NCI-H1417 treated with DMSO at 0.1 percent for 48 hours (cell line): ENCODE results near the gene SNPH.

Source experiments
- DNase-seq: peaks from one replicate; lab custom pipeline; 2025; lab: John Stamatoyannopoulos, UW

The SNPH gene

DNA sequence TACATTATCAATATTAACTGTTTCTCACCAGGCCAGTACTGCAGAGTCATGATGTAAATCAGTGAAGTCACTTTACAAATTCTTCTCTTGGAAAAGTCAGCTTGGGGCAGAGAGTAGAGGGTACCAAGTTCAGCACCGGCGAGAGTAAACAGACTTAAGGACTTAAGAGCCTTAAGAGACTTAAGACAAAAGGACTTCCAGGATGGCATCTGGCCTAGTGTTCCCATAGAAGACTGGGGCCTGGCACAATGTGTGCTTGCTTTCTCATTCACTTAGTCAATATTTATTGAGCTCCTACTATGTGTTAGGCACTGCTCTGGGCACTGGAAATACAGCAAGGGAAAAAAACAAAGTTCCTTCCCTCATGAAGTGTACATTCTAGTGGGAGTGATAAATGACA, 1.4 kb upstream of the SNPH start:
- no peak for DNase-seq

DNA sequence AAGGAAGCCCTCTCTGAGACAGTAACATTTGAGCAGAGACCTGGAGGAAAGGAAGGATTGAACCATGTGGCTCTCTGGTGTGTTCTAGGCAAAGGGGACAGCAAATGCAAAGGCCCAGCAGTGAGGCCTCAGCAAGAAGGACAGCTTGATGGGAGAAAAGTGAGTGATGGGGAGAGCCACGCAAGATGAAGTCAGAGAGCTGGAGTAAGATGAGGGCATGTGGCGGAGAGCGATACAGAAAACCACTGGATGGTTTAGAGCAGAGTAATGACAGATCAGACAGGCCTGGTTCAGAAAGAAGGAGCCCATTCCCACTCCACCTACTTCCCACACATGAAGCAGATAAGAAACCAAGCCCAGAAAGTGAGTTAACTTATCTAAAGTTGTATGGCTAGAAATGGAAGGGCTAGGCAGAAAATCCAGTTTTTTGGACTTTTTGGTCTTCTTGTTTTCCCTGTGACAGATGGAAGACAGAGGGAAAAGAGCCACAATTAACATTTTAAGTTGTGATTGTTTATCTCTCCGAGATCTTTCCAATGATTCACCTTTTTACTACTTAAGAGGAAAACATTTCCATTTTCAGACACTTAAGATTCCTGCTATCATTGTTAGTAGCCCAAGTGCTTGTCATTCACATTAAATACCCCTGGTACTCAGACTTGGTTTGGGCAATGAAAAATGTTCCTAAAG, 723 bp upstream of the SNPH start:
- no peak for DNase-seq

DNA sequence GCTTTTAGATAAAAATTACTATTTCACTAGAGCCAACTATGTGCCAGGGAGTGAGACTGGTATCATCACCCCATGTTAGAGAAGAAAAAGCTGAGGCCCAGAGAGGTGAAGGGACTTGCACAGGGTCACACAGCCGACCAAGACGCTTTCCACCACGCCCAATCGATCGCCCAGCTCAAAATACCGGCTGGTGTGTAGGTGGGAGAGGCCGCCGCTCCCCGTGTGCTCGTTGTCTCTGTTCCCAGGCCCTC, 253 bp upstream of the SNPH start:
- no peak for DNase-seq

DNA sequence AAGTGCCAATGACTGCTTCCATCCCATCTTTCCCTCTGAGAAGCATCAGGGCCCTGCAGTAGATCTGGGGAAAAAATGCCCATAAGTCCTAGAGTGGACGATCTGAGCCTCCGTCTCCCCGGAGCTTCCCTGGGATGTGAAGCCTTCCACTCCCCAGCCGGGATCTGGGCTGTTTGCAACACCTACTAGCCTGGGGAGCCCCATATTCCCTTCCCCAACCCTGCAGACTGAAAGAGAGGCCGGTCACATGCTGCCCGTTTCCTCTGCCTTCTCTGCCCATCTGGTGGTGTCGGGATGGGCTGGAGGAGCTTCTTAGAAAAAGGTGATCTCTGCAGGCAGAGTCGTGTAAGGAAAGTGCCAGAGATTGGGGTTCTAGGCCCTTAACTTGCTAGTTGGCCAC, 1.1 kb downstream of the SNPH start:
- no peak for DNase-seq

DNA sequence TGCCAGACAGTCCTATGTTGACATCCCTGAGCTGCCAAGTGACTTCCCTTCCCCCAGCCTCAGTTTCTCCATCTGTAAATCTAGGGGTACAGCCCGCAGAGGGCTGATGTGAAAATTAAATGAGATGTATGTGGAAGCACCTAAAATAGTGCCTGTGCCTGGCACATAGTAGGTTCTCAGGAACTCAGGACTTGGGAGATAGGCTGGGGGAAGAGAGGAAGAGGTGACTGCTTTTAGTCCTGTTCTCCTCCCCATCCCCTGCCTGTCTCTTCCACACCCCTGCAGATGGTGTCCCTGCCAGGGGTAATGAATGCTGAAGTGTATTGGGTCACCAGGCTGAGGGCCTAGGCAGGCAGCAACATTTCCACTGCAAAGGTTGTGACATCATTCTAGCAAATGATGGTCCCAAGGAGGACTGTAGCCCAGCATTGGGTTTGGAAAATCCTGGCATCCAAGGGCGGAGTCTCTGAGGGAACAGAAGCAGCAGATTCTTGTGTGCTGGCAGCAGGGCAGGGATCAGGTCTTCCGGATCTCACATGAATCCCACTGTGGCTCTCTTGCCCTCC, 1.8 kb downstream of the SNPH start:
- DNase-seq = no peak

DNA sequence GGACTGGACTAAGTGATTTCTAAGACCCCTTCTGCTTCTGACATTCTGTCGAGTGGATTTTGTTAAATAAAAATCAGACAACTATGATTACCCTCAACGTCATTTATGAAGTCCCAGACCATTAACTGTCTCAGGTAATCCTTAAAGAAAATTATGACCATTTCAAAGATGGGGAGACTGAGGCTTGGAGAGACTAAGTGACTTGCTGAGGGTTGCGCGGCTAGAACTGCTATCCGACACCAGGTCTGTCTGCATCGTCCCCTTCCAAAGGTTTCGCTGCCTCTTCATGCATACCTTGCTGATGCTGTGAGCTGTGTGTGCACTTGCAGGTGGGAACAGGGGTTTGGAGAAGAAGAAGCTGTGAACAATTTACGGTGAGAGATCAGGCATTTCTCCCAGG, 3.1 kb downstream of the SNPH start:
- no peak for DNase-seq

DNA sequence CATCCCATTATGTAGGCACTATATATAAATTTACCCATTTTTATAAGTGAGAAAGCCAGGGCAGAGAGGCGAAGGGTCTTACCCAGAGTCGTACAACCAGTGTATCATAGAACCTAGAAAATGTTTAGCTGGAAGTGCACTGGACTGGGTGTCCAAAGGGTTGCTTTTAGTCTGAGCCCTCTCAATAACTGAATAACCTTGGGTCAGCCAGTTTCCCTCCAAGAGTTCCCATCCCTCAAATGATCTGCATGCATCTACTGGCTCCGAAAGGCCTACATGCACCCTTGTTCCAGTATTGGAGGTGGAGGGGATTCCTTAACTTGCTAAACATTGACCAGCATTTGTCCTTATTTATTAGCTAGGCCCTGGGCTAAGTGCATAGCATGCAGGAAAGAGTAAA, 3.8 kb downstream of the SNPH start:
- DNase-seq = no peak

DNA sequence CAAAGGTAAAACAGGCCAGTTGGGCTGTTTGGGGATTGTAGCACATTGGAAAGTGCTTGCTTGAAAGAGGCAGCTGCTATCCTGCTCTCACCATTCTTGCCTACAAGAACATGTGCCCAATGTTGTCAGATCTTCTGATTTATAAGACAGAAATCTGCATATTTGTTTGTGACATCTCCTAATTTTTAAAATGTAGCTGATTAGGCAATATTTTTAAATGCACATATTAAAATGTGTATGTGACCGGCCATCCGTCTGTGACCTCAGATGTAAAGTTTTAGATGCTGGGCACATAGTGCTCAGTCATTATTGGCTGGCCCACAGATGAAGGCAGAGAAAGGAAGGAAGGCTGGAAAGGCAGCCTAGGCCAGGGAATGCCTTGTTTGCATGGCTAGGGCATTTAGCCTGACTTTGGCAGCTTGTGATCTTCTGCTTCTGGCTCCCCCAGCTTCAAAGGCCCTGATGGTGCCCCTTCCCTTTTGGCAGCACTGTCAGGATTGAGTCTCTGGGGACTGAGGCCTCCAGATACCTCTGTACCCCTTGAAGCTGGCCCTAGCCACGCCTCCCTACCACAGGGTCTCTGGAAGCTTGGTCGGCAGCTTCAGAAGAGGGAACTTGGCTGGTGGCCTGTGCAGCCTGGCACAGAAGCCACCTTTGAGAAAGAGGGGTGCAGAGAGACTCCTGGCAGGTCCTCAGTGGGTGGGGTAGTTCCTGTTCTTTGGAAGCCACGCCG, 6.4 kb downstream of the SNPH start:
- DNase-seq = no peak

DNA sequence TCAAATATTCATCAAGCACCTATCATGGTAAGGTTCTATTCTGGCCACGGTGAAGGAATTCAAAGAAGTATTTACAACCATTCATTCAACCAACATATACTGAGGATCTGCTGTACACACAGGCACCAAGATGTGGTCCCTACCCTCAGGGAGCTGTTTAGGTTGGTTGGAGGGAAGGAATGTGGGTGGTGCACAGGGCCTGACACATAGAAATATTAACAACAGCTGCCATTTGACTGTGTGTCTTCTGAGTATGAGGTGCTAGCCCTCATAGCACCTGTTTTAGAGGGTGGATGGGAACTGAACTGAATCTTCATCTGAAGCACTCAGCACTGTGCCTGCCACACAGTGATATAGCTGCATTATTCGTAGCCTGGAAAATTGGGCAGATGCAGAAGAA, 7.3 kb downstream of the SNPH start:
- no peak for DNase-seq

DNA sequence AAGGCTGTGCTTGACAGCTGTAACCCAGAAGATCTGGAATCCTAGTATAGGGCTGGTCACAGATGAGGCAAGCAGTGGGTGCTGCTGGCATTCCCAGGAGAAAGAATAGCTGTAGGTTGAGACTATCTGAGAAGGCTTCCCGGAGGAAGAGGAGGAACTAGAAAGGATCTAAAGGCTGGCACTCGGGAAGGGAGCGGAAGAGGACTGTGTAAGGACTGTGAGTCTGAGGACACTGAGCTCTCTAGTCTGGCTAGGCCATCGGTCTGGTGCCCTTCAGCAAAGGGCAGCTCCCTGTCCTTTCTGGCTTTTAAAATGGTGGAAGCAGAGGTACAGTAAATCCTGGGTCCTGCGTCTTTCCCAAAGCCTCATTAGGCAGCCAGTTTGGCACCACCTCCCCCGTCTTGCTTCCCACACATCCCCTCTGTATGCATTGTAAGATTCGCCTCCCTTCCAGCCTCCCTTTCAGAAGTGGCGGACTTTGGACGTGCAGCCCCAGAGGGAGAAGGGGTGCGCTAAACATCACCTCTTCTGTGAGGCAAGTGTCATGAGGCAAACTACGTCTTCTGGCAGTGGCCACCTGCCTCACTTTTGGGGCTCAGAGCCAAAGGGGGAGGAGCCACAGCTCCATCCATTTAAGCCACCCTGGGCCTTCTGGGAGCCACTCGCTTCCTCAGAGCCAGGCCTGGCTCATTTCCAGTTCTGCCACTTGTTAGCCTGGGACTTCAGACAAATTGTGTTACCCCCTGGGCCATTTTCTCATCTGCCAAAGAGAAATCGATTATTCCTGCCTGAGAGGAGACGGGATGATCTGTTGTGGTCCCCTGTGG, 8.6 kb downstream of the SNPH start:
- DNase-seq = no peak

DNA sequence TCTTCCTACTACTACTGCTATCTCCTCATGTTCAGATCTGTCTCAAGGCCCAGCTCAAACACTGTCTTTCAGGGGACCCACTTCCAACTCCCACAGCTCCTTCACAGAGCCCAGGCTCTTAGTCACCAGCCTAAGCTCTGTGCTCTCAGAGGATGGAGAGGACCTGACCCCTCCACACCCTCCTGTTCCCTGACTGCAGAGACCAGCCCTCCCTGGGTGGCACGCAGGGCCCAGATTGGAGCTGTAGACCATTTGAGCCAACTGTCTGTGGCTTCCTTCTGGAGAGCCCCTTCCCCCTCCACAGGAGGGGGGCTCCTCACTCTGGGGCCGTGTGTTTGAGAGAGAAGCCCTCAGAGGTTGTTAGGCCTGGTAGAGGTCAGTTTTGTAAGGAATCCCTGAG, 9.8 kb downstream of the SNPH start:
- DNase-seq = no peak

DNA sequence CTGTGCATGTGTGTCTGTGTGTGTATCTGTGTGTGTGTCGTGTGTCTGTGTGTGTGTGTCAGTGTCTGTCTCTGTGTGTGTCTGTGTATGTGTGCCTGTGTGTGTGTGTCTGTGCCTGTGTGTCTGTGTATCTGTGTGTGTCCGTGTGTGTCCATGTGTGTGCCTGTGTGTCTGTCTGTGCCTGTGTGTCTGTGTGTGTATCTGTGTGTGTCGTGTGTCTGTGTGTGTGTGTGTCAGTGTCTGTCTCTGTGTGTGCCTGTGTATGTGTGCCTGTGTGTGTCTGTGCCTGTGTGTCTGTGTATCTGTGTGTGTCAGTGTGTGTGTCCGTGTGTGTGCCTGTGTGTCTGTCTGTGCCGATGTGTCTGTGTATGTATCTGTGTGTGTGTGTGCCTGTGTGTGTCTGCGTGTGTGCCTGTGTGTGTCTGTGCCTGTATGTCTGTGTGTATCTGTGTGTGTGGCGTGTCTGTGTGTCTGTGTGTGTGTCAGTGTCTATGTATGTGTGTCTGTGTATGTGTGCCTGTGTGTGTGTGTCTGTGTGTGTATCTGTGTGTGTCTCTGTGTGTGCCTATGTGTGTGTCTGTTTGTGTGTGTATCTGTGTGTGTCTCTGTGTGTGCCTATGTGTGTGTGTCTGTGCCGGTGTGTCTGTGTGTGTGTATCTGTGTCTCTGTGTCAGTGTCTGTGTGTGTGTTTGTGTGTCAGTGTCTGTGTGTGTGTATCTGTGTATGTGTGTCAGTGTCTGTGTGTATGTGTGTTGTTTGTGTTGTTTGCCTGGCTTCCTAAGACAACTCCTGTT, 11.6 kb downstream of the SNPH start:
- DNase-seq = no peak

DNA sequence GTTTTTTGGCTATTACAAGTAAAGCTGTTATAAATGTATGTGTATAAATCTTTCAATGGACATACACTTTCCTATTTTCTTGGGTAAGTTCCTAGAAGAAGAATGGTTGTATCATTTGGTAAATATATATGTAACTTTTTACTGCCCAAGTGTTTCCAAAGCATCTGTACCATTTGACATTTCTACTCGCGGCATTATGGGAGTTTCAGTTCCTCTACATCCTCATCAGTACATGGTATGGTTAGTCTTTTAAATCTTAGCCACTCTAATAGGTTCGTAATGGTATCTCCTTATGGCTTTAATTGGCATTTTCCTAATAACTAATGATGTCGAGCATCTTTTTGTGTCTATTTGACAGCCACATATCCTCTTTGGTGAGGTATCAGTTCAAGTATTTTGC, 12.9 kb downstream of the SNPH start:
- DNase-seq = no peak

DNA sequence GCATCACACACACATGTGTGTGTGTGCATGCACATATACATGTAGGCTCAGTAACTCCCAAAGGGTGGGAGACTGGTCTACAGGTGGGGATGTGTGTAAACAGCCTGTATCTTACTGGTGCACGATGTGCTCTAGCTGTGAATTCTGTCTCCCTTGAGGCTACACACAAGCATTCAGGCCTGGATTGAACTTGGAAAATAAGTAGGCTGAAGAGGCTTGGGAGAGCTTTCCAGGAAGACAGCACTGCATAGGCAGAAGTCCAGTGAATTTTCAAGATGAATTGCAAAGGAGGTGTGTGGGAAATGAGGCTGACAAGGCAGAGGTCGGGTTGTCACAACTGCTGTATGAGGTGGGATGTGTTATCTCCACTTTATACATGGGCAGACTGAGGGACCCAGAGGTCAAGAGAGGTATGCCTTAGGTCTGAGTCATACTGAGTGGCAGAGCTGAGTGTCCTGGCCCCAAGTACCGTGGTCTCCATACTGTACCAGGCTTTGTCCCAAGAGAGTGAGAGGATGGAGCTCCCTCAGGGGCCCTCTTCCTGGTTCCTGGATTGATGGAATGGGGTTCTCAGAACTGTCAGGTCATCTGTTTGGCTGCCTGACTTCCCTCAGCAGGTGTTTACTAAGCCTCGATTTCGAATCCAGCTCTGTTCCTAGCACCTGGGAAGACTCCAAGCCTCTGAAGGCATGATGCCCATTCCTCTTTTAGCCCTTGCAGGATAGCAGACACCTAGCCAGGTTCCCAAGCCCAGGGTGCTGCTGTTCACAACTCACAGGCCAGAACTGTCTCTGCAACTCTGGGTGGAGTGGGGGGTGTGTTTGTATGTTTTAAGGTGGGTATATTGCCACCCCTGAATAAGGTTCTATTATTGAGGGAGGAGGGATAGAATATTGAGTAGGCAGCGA, 14.4 kb downstream of the SNPH start:
- no peak for DNase-seq

DNA sequence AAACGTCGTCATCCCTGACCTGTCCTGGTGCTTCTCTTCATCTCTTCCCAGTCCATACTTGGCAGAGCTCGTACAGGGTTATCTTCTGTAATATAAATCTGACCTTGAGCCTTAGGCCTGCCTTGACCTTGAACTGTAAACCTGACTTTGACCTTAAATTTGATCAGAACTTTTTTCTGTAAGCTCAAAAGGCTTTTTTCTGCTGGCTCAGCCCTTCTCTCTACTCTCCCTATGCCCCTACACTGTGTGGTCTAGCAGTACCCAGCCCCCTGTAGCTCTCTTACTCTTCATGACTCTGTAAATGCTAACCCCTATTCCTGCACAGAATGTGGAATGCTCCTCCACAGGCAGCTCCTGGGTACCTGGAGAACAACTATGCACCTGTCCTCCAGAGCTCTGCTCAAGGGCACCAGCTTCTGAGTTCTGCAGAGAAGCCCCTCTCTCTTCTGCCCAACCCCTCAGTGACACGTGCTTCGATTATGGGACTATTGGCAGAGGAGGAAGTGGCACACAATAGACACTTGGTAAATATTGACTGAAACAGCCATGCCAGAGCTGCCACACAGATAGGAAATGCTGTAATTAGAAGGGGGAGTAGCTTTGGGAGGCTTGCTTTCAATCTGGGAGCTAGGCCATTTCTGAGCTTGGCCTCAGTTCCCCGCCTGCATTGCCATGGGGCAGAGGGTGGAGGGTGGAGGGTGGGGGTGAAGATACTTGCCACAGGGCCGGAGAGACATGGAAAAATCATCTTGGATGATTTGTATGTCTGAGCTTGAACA, 15.4 kb downstream of the SNPH start:
- DNase-seq = peak; percentile 75

DNA sequence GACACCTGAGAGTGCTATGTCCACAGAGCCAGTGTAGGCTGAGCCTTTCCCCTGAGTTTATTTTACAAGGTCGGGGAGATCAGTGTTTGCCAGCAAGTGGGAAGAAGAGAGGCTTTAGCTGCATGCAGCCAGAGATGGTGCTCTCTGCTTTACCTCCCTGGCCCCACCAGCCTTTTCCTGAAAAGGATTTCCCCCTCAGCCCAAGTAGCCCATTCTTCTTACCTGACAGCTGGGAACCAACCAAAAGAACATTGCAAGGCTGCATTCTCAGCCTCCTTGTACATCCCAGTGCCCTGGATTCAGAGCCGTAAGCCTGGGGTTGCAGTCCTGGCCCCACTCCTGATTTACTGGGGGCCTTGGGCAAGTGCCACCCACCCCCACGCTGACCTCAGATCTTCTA, 16.9 kb downstream of the SNPH start:
- DNase-seq = no peak

DNA sequence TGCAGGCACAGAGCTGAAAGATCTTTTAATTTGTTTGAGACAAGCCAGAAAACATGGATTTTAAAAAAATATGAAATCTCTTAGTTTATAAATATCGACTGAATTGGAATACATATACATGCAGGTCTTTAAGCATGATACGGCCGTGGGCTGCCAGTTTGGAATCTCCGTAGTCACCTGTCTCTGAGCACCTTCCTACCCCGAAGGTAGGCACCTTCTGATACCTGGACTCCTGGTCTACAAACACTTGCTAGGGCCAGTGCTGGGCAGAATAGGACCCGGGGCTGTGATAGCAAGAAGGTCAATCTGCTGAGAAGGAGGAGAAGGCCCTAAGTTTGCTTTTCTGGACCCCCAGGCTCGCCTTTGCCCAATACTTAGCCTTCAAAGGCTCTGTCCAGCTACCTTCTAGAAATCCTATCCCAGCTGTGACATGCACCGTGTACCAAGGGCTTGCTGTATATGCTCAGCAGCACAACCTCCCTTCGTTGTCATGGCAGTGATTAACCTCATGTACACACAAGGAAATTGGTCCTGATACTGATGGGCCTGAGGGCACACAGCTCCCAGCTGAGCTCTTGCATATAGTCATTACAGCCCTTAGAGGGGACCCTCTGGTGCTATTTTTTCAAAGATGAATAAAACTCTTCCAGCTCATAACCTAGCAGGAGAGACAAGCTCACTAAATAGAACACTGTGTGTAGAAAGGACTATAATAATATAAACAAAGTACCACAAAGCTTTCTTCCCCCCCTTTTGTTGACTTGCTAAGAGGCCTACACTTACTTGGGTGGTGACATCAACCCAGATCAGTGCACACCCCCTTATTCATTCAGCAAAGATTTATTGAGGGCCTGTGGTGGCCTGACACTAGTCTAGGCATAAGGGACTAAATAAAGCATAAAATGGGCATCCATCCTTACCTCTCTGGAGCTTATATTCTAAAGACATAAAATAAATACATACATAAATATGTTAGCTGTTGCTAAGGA, 17.7 kb downstream of the SNPH start:
- DNase-seq = peak; percentile 19

DNA sequence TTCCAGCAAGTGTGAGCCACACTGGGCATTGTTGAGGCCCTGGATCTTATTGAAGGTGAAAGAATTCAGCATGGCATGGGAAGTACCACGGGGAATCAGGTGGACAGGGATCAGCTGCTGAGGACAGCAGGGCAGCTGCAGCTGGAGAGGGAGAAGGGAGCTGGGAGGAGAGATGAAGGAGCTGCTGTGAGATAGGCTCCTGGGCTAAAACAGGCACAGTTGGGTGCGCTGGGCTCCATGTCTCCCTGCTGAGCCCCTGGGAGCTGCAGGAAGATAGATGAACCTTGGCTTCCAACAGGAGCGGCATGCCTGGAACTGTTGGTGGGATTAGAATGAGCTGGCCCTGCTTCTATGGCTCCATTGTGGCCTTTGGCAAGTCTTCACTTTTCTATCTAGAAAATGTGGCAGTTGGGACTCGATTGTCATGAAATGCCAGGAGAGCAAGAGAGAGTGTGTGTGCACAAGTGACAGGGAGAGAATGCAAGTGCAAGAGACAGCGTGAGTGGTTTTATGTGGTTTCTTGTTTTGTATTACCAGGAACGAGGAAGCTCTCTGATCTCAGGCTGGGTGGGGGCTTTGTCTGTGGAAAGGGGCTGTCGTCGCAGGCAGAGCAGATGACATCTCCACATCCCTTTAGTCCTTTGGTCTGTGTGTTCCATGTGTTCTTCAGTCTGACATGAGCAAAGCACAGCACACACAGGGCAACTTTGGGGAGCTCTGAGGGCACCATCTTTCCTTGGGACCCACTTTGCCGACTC, 20.4 kb downstream of the SNPH start:
- no peak for DNase-seq
